D721Med (cell line): ENCODE data around the gene CNIH3.

Experiments
- DNase-seq: peaks from one replicate; pipeline ENCODE4 v3.0.0; 2011; ENCODE audit warnings: low spot score; ENCODE audit not compliant: insufficient read length
- FAIRE-seq: peaks from 2 replicates; lab custom pipeline; 2011; peaks lifted over from hg19 to GRCh38; lab: Jason Lieb, UNC
- CTCF ChIP-seq: IDR thresholded peaks from 2 replicates; pipeline ENCODE4 v1.5.1; 2012; ENCODE audit warnings: mild to moderate bottlenecking, control low read depth; ENCODE audit not compliant: insufficient read depth; ENCODE audit errors: missing control alignments

The CNIH3 gene

GRCh38 chr1:224632921-224633321, 16.8 kb downstream of the CNIH3 start:
- DNase-seq (no peak), FAIRE-seq (no peak)
- no peak for TF ChIP-seq CTCF

GRCh38 chr1:224635356-224635755, 19.2 kb downstream of the CNIH3 start:
- TF ChIP-seq CTCF, result no peak
- DNase-seq, result no peak
- FAIRE-seq, result no peak

DNA sequence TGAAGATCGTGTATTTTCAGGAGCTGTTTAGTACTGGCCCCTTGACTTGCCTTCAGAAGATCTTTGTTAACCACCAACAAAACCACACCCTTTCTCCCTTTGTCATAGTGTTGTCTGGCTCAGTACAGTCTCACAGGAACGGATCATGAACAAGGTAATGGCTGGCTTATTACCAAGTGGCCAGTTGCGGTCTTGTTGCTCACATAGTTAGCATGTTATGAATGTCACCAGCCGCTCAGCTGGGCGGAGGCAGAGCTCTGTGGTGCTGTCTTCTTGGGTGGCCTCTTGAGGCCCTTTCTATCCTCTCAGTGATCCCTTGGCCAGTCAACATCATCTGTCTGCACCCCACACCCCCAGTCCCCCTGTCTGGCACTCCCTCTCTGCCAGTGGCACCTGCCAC, 21.4 kb downstream of the CNIH3 start:
- FAIRE-seq (no peak), DNase-seq (no peak)

DNA sequence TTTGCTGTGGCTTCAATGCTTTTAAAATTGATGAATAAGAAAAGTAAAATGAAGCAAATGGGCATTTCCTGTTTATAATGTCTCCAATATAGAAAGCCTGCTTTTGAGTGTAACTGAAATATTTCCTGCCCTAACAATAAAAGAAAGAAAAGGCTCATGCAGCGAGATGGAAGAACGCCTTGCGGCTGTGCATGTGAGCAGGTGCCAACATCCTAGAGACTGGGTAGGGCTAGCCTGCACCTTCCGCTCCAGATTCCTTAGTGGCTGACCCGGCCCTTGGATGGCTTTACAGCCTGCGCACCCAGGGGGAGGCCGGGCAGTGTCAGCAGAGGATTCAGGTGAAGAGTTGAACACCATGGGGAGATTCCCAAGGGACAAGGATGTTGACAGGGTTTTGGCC, 21.8 kb downstream of the CNIH3 start:
- DNase-seq, result no peak
- no peak for FAIRE-seq
- TF ChIP-seq CTCF, result no peak

More for the DNA sequence above, 21.4 kb downstream of the CNIH3 start:
- no peak for TF ChIP-seq CTCF

DNA sequence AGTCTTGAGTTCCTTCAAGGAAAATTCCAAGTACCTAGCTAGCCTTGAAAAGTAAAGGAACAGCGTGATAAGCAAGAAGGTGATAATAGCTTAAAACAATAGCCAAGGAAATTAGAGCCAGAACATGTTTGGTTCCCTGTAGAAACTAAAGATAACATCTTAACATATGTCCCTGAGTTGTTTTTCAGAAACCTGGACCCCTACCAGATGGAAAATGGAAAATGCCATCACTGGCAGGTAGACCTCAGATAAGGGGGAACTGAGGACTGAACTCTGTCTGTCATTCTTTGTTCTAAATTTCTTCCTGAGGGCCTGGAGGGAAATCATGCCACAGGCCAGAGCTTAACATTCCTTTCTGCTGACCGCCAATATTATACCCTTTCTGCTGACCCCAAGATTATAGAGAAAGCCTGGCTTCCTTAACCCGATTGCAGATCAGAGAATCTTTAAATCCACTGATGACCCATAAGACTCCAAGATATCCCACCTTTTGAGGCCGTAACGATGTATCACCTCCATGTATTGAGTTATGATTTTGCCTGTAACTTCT, 23.4 kb downstream of the CNIH3 start:
- no peak for FAIRE-seq
- TF ChIP-seq CTCF, result no peak
- no peak for DNase-seq

DNA sequence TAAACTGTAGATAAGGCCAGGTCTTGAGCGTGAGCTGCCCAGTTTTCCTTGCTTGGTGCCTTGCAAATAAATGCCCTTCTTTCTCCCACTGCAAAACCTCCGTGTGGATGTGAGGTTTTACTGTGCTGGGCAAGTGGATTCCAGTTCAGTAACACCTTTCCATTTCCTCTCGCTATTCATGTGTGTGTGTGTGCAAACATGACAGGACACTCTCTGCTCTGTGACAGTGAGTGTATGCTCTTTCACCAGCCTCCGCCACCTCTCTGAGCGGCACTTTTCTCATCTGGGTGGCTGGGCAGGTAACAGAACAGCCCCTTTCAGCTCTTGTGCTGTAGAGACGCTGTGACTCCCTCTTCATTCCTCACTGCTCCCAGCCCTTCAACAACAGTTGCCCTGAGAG, 23.9 kb downstream of the CNIH3 start:
- TF ChIP-seq CTCF, result no peak
- FAIRE-seq (no peak), DNase-seq (no peak)

DNA sequence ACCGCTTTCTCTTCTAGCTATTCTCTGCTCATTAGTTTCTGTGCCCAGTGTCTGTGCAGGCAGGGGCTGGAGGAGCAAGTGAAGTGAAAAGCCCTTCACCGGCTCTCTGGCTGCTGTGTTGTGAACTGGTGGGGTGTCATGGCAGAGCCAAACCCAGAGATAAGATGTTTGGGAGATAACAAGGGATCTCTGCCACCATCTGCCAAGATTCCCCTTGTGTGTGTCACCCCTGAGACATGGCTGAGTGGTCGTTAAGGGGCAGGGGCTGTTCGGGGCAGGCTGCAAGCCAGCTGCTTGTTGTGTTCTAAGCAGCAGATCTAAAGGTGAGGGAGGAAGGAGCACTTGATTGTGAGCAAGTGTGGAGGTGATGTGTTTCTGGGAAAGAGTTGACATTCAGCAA, 24.5 kb downstream of the CNIH3 start:
- DNase-seq (no peak), FAIRE-seq (no peak)
- no peak for TF ChIP-seq CTCF
